Upper lobe of right lung (tissue), 1 donor: ENCODE results near the gene ATP5F1A. TPM values are rescaled to one million over a fixed set of nuclear protein-coding genes. Genes with fewer than 3 reads are reported as not detected.
"Not testable (repeated sequence)": the region's sequence is repeated elsewhere in the genome, so short reads cannot be mapped to it uniquely, and the experiment has no call there.

Experiments
- ATAC-seq: fragments of 200-7000 bp; cut with Tn5 transposase; one replicate; pipeline ENCODE4 v1.9.1; 2020; ENCODE audit warnings: mild to moderate bottlenecking, moderate library complexity
- DNase-seq: peaks from one replicate; pipeline ENCODE4 v3.0.0-alpha.2; 2020
- H3K27ac ChIP-seq: fragments of 200-600 bp; one replicate; pipeline ENCODE4 v1.8.0; 2022
- H3K27me3 ChIP-seq: fragments of 200-600 bp; one replicate; pipeline ENCODE4 v1.8.0; 2022; ENCODE audit warnings: mild to moderate bottlenecking
- H3K36me3 ChIP-seq: fragments of 200-600 bp; one replicate; pipeline ENCODE4 v1.8.0; 2022
- H3K4me1 ChIP-seq: fragments of 200-600 bp; one replicate; pipeline ENCODE4 v1.8.0; 2022
- H3K4me3 ChIP-seq: fragments of 200-600 bp; one replicate; pipeline ENCODE4 v1.8.0; 2022; ENCODE audit warnings: mild to moderate bottlenecking
- H3K9me3 ChIP-seq: fragments of 200-600 bp; one replicate; pipeline ENCODE4 v1.8.0; 2022
- CTCF ChIP-seq: fragments of 200-600 bp; IDR thresholded peaks from one replicate; pipeline ENCODE4 v1.8.0; 2022; ENCODE audit warnings: antibody characterized with exemption
- intact Hi-C: fragments of 100-400 bp; cut with DNase I; formaldehyde crosslinking; loops from one replicate; pipeline ENCODE4 v1.11.0; 2022
- total RNA-seq: library from RNA; stranded (reverse); fragmentation: NEBNext Ultra II Directional; extraction: Animal tissue kit (Norgen Biotek cat#: 25700); gene quantifications from one replicate; pipeline ENCODE4 v1.2.1, GENCODE V29; 2021
- donor health status: DM: no; HTN: yes; CAD: no; lungs with severe emphysema.

ATP5F1A gene
- total RNA-seq, 1 donor from 2014 or later, result 254 TPM

GRCh38 chr18:46099463-46099862, 1.4 kb upstream of the ATP5F1A start:
- H3K36me3 ChIP-seq, result peaks cover 11% of the 10 kb centered on the region
- no peak overlapping the region for H3K27ac ChIP-seq
- TF ChIP-seq CTCF, result no peak
- no peaks in the 10 kb centered on the region for H3K27me3 ChIP-seq
- no peaks in the 10 kb centered on the region for H3K9me3 ChIP-seq
- intact Hi-C loops, result no loop called here
- no peak for DNase-seq
- no peak for ATAC-seq
- no peak overlapping the region for H3K4me3 ChIP-seq
- H3K4me1 ChIP-seq, result peaks cover 17% of the 10 kb centered on the region

- peak overlapping the region; percentile 95 for H3K27ac ChIP-seq
- intact Hi-C loops, result no loop called here
- ATAC-seq (no peak), DNase-seq (no peak)
- H3K9me3 ChIP-seq, result no peaks in the 10 kb centered on the region
- no peak for TF ChIP-seq CTCF
- H3K4me3 ChIP-seq, result peak overlapping the region; percentile 91
- peaks cover 20% of the 10 kb centered on the region for H3K36me3 ChIP-seq
- H3K4me1 ChIP-seq, result peaks cover 13% of the 10 kb centered on the region
- no peaks in the 10 kb centered on the region for H3K27me3 ChIP-seq
Measured at GRCh38 chr18:46098616-46098933, 479 bp upstream of the ATP5F1A start.

DNA sequence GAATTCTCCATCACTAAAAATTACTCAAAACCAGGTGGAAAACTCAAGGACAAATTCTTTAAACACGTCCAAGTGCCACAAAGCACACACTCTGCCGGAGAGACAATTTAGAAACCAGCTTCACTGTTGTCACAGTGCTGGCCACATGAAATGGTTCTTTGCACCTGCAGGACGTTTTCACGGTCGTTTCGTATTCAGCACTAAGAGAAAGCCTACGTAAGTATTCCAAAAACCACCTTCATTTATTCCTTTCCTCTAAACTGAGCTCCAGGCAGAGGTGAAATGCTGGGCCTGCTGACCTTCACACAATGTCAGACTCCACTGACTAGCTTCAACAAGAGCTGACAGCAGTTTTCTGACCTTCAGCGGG, 680 bp downstream of the ATP5F1A start:
- Histone ChIP-seq H3K4me3 (peak overlapping the region; percentile 91), H3K9me3 (no peaks in the 10 kb centered on the region), H3K36me3 (peaks cover 32% of the 10 kb centered on the region), H3K4me1 (peaks cover 13% of the 10 kb centered on the region), H3K27me3 (no peaks in the 10 kb centered on the region), H3K27ac (peak overlapping the region; percentile 95)
- DNase-seq (no peak), ATAC-seq (peak; percentile 12)
- intact Hi-C loops, result no loop called here
- TF ChIP-seq CTCF, result no peak

DNA sequence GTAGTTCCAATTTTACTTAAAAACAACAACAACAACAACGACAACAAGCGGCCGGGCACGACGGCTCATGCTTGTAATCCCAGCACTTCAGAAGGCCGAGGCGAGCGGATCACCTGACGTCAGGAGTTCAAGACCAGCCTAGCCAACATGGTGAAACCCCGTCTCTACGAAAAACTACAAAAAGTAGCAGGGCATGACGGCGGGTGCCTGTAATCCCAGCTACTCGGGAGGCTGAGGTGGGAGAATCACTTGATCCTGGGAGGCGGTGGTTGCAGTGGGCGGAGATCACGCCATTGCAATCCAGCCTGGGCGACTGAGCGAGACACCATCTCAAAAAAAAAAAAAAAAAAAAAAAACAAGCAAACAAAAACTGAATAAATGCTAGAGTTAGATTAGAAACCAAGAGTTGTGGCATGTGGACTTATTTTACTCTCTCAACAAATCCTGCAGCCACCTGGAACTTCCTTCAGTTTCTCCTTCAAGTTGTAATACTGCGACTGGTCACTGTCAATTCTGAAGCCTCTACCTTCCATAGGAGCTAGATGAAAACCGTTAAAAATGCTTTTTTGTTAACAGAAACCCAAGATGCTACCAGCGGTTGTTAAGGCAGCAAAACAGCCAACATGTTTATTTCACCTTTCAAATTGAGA, 1.3 kb downstream of the ATP5F1A start:
- intact Hi-C loops, result no loop called here
- DNase-seq (no peak), ATAC-seq (no peak)
- no peak for TF ChIP-seq CTCF
- H3K4me1 ChIP-seq, result peaks cover 13% of the 10 kb centered on the region
- peak overlapping the region; percentile 95 for H3K27ac ChIP-seq
- H3K27me3 ChIP-seq, result no peaks in the 10 kb centered on the region
- peak overlapping the region; percentile 91 for H3K4me3 ChIP-seq
- peaks cover 38% of the 10 kb centered on the region for H3K36me3 ChIP-seq
- H3K9me3 ChIP-seq, result no peaks in the 10 kb centered on the region

DNA sequence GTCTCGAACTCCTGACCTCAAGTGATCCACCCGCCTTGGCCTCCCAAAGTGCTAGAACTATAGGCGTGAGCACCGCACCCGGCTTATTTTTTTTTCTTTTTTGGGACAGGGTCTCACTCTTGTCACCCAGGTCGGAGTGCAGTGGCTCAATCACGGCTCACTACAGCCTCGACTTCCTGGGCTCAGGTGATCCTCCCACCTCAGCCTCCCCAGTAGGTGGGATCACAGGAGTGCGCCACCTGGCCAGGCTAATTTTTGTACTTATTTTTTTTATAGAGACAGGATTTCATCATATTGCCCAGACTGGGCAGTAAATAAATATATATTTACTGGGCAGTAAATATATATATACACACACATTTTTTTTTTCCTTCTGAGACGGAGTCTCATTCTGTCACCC, 2.6 kb downstream of the ATP5F1A start:
- Histone ChIP-seq H3K27me3 (no peaks in the 10 kb centered on the region), H3K4me3 (no peak overlapping the region), H3K27ac (no peak overlapping the region), H3K9me3 (no peaks in the 10 kb centered on the region), H3K4me1 (peaks cover 13% of the 10 kb centered on the region), H3K36me3 (peaks cover 51% of the 10 kb centered on the region)
- TF ChIP-seq CTCF, result no peak
- DNase-seq (no peak), ATAC-seq (no peak)
- intact Hi-C loops, result no loop called here

GRCh38 chr18:46088501-46088900, 9.6 kb downstream of the ATP5F1A start:
- peaks cover 100% of the 10 kb centered on the region for H3K36me3 ChIP-seq
- H3K27ac ChIP-seq, H3K4me1 ChIP-seq, H3K27me3 ChIP-seq, intact Hi-C loops, DNase-seq, ATAC-seq, H3K4me3 ChIP-seq, H3K9me3 ChIP-seq: not testable (repeated sequence)
